H9 (cell line): ENCODE data around the gene DIS3L2. TPM values are rescaled to one million over a fixed set of nuclear protein-coding genes. Genes with fewer than 3 reads are reported as not detected.

Experiments
- DNase-seq: peaks from one replicate; pipeline ENCODE4 v3.0.0-alpha.2; 2017
- H2AFZ ChIP-seq: one replicate; pipeline ENCODE4 v1.6.1; 2013; ENCODE audit warnings: mild to moderate bottlenecking, low read length, control low read depth, moderate library complexity
- H2AK5ac ChIP-seq: 2 replicates; pipeline ENCODE4 v1.6.1; 2013; ENCODE audit warnings: low read length, control low read depth, mixed read lengths; ENCODE audit not compliant: insufficient read length
- H2BK120ac ChIP-seq: one replicate; pipeline ENCODE4 v1.6.1; 2013; ENCODE audit warnings: low read depth, mild to moderate bottlenecking, low read length, control low read depth, inconsistent platforms; ENCODE audit not compliant: poor library complexity, severe bottlenecking
- H2BK12ac ChIP-seq: 2 replicates; pipeline ENCODE4 v1.6.1; 2013; ENCODE audit warnings: low read length, control low read depth, mixed read lengths, low read depth; ENCODE audit not compliant: insufficient read length
- H2BK15ac ChIP-seq: 2 replicates; pipeline ENCODE4 v1.6.1; 2013; ENCODE audit warnings: low read depth, low read length, control low read depth
- H2BK20ac ChIP-seq: one replicate; pipeline ENCODE4 v1.6.1; 2013; ENCODE audit warnings: low read depth, mild to moderate bottlenecking, low read length, control low read depth, inconsistent platforms; ENCODE audit not compliant: poor library complexity, severe bottlenecking
- H2BK5ac ChIP-seq: 2 replicates; pipeline ENCODE4 v1.6.1; 2013; ENCODE audit warnings: low read length, control low read depth, mixed read lengths; ENCODE audit not compliant: insufficient read length
- H3K14ac ChIP-seq: 2 replicates; pipeline ENCODE4 v1.6.1; 2013; ENCODE audit warnings: low read length, control low read depth; ENCODE audit not compliant: insufficient read depth
- H3K18ac ChIP-seq: 2 replicates; pipeline ENCODE4 v1.6.1; 2013; ENCODE audit warnings: low read depth, mild to moderate bottlenecking, mixed read lengths, low read length, control low read depth; ENCODE audit not compliant: insufficient read length
- H3K23ac ChIP-seq: 2 replicates; pipeline ENCODE4 v1.6.1; 2013; ENCODE audit warnings: low read length, control low read depth, mixed read lengths, low read depth; ENCODE audit not compliant: insufficient read length
- H3K23me2 ChIP-seq: 2 replicates; pipeline ENCODE4 v1.6.1; 2013; ENCODE audit warnings: low read depth, mild to moderate bottlenecking, mixed read lengths, low read length, control low read depth; ENCODE audit not compliant: insufficient read length, poor library complexity, severe bottlenecking
- H3K27ac ChIP-seq: 2 replicates; pipeline ENCODE4 v1.5.1; 2013; ENCODE audit warnings: low read length, control low read depth, mixed read lengths, low read depth; ENCODE audit not compliant: insufficient read length
- H3K27me3 ChIP-seq: 2 replicates; pipeline ENCODE4 v1.6.1; 2013; ENCODE audit warnings: low read length, control low read depth, inconsistent platforms; ENCODE audit not compliant: insufficient read depth
- H3K4ac ChIP-seq: 2 replicates; pipeline ENCODE4 v1.6.1; 2013; ENCODE audit warnings: low read depth, mild to moderate bottlenecking, control low read depth, inconsistent platforms, low read length, moderate library complexity
- H3K4me1 ChIP-seq: 2 replicates; pipeline ENCODE4 v1.6.1; 2013; ENCODE audit warnings: low read length, control low read depth, inconsistent platforms; ENCODE audit not compliant: insufficient read depth
- H3K4me2 ChIP-seq: 2 replicates; pipeline ENCODE4 v1.6.1; 2013; ENCODE audit warnings: low read length, control low read depth, mixed read lengths; ENCODE audit not compliant: insufficient read length, insufficient read depth
- H3K56ac ChIP-seq: 2 replicates; pipeline ENCODE4 v1.6.1; 2013; ENCODE audit warnings: low read depth, mild to moderate bottlenecking, mixed read lengths, low read length, control low read depth; ENCODE audit not compliant: insufficient read length
- H3K79me1 ChIP-seq: 2 replicates; pipeline ENCODE4 v1.6.1; 2013; ENCODE audit warnings: low read depth, mild to moderate bottlenecking, moderate library complexity, low read length, control low read depth, inconsistent platforms; ENCODE audit not compliant: insufficient read depth, poor library complexity, severe bottlenecking
- H3K79me2 ChIP-seq: 2 replicates; pipeline ENCODE4 v1.6.1; 2013; ENCODE audit warnings: low read length, control low read depth, inconsistent platforms; ENCODE audit not compliant: insufficient read depth
- H3K9ac ChIP-seq: 2 replicates; pipeline ENCODE4 v1.6.1; 2013; ENCODE audit warnings: low read length, control low read depth, mixed read lengths; ENCODE audit not compliant: insufficient read length; ENCODE audit errors: extremely low read depth
- H3K9me3 ChIP-seq: one replicate; pipeline ENCODE4 v1.6.1; 2013; ENCODE audit warnings: low read depth, low read length, inconsistent platforms; ENCODE audit not compliant: control insufficient read depth
- H3T11ph ChIP-seq: one replicate; pipeline ENCODE4 v1.6.1; 2013; ENCODE audit warnings: mild to moderate bottlenecking, low read length, control low read depth, inconsistent platforms
- H4K20me1 ChIP-seq: one replicate; pipeline ENCODE4 v1.6.1; 2013; ENCODE audit not compliant: control insufficient read depth, insufficient read length, insufficient read depth
- H4K5ac ChIP-seq: 2 replicates; pipeline ENCODE4 v1.6.1; 2013; ENCODE audit warnings: low read depth, mild to moderate bottlenecking, mixed read lengths, low read length, control low read depth; ENCODE audit not compliant: insufficient read length
- H4K8ac ChIP-seq: replicated peaks from 2 replicates; pipeline ENCODE4 v1.6.1; 2013; ENCODE audit warnings: low read length, control low read depth, mixed read lengths, low read depth; ENCODE audit not compliant: insufficient read length
- H4K91ac ChIP-seq: 2 replicates; pipeline ENCODE4 v1.6.1; 2013; ENCODE audit warnings: low read depth, mild to moderate bottlenecking, moderate library complexity, mixed read lengths, low read length, control low read depth; ENCODE audit not compliant: insufficient read length
- H3K27ac Mint-ChIP-seq, 3 experiments: 2 replicates in 2 of 3; 3 replicates in 1 of 3; pipeline ENCODE4 v1.8.0; 2020 to 2021; ENCODE audit warnings: mixed read lengths in 3 of 3, mild to moderate bottlenecking in 1 of 3, moderate library complexity in 1 of 3
- H3K27me3 Mint-ChIP-seq: 2 replicates; pipeline ENCODE4 v1.8.0; 2021; ENCODE audit warnings: low read depth, mild to moderate bottlenecking, moderate library complexity, mixed read lengths
- H3K36me3 Mint-ChIP-seq, 3 experiments: 2 replicates in 2 of 3; 3 replicates in 1 of 3; pipeline ENCODE4 v1.8.0; 2020 to 2021; ENCODE audit warnings: low read depth in 3 of 3, mixed read lengths in 3 of 3; ENCODE audit not compliant: insufficient read depth in 1 of 3
- H3K4me1 Mint-ChIP-seq, 2 experiments: 2 replicates each; pipeline ENCODE4 v1.8.0; 2020; ENCODE audit warnings: mixed read lengths in 2 of 2
- H3K4me3 Mint-ChIP-seq, 2 experiments: 2 replicates in 1 of 2; 3 replicates in 1 of 2; pipeline ENCODE4 v1.8.0; 2020 to 2021; ENCODE audit warnings: mild to moderate bottlenecking in 2 of 2, mixed read lengths in 2 of 2, moderate library complexity in 1 of 2
- H3K9me3 Mint-ChIP-seq, 2 experiments: 2 replicates in 1 of 2; 3 replicates in 1 of 2; pipeline ENCODE4 v1.8.0; 2020; ENCODE audit warnings: mild to moderate bottlenecking in 2 of 2, mixed read lengths in 2 of 2, moderate library complexity in 1 of 2
- CTCF ChIP-seq: fragments of 200-600 bp; sonication (generic); conservative IDR thresholded peaks from 3 replicates; pipeline ENCODE4 v1.8.0; 2021; ENCODE audit warnings: antibody characterized with exemption, mild to moderate bottlenecking
- WGBS: extraction: QIAGEN DNeasy Blood & Tissue Kit; methylation state at CpG from one replicate; pipeline ENCODE4 v1.1.7; 2013; ENCODE audit warnings: missing lambda C conversion rate, low lambda C conversion rate, mixed read lengths; ENCODE audit not compliant: insufficient read length; ENCODE audit errors: extremely low coverage; 5-methylcytosine and 5-hydroxymethylcytosine counted together
- total RNA-seq: library from RNA; stranded (reverse); gene quantifications from 2 replicates; pipeline ENCODE4 v1.2.1, GENCODE V29; 2021

Gene DIS3L2
- total RNA-seq, 1 experiment from 2014 or later = 28.1 TPM

- H3K9me3 Mint-ChIP-seq = peaks cover under 1% of the 10 kb centered on the region in 2 experiments; a peak in 3 of 5 replicates
- no peak for TF ChIP-seq CTCF
- H3K4me2 ChIP-seq = no peak overlapping the region
- H3K79me2 ChIP-seq = no peaks in the 10 kb centered on the region
- H4K8ac ChIP-seq = no peak overlapping the region
- no CpG with 5 or more reads among the region's 2 CpGs for WGBS
- no peak overlapping the region for H3K9ac ChIP-seq
- H3K4ac ChIP-seq = no peak overlapping the region
- H3K79me1 ChIP-seq = no peaks in the 10 kb centered on the region
- H3K36me3 Mint-ChIP-seq = peaks cover 0 to under 1% (median 0%) of the 10 kb centered on the region in 3 experiments; a peak in 2 of 7 replicates
- no peak overlapping the region for H2AK5ac ChIP-seq
- H3K23ac ChIP-seq = no peak overlapping the region
- no peak overlapping the region for H3K56ac ChIP-seq
- no peak overlapping the region for H3K4me3 Mint-ChIP-seq
- no peaks in the 10 kb centered on the region; the same call in 1 of the 2 replicates for H3K4me1 ChIP-seq
- H3K9me3 ChIP-seq = no peaks in the 10 kb centered on the region
- no peak overlapping the region for H3K14ac ChIP-seq
- no peak overlapping the region for H3K18ac ChIP-seq
- H4K20me1 ChIP-seq = no peaks in the 10 kb centered on the region
- H2BK15ac ChIP-seq = no peak overlapping the region
- H3K27me3 ChIP-seq = no peaks in the 10 kb centered on the region
- no peak overlapping the region for H2BK5ac ChIP-seq
- H3K27ac ChIP-seq = no peak overlapping the region
- no peak overlapping the region for H4K91ac ChIP-seq
- H4K5ac ChIP-seq = no peak overlapping the region
- no peaks in the 10 kb centered on the region for H3K23me2 ChIP-seq
- H3K4me1 Mint-ChIP-seq = peaks cover 33 to 51% of the 10 kb centered on the region in 2 experiments
- no peak overlapping the region for H3K27ac Mint-ChIP-seq
- no peak overlapping the region for H2BK120ac ChIP-seq
- DNase-seq = no peak
- no peak overlapping the region for H2BK20ac ChIP-seq
- H3T11ph ChIP-seq = no peak overlapping the region
- no peak overlapping the region for H2BK12ac ChIP-seq
- H3K27me3 Mint-ChIP-seq = no peaks in the 10 kb centered on the region
- no peak overlapping the region for H2AFZ ChIP-seq
Observed at GRCh38 chr2:232200195-232200594, 238.7 kb downstream of the DIS3L2 start.
